ENCODE results near the gene EIF4B.

Gene EIF4B

DNA sequence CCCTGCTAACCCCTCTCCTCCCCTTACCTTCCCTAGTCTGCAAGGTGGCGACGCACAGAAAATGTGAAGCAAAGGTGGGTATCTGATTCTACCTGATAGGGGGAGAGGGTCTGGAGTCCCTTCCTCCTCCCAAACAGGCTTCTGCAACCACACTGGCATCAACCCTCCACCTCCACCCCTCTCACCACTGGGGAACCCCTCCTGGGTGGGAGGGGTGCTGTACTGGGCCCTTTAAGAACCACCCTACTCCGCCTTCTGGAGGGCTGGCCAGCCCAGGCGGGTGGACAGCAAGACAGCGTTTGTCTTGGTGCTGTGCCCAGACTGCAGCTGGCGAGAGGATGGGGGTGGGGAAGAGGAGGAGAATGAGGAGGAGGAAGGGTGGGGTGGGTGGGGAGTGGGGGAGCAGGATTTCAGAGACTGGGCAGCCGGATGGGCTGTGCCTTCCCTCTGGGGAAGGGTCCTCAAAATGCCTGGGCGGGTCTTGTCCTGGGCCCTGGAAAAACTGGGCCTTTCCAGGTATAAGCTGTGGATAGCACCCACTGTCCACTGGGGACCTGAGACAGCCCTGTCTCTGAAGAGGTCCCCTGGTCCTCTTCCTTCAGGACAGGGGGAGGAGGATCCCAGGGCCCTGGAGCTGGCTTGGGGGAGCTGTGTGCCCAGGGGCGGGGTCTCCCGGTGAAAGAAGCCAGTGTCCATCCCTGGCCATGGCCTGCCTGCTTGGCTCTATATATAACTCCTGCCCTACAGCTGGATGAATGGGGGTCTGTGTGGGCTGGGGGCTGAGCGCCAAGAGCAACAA, 46.4 kb downstream of the EIF4B start:
- TF ChIP-seq CTCF (IDR thresholded peaks at IDR 0.05; ENCODE audit: low read depth, low read length): no peak
- no peak for DNase-seq (ENCODE audit: extremely low read depth, low read depth)

- DNase-seq (ENCODE audit: extremely low read depth, low read depth): no peak
- TF ChIP-seq CTCF (IDR thresholded peaks at IDR 0.05; ENCODE audit: low read depth, low read length): peak; percentile 64
Observed at GRCh38 chr12:53053218-53054111, 47.2 kb downstream of the EIF4B start.

DNA sequence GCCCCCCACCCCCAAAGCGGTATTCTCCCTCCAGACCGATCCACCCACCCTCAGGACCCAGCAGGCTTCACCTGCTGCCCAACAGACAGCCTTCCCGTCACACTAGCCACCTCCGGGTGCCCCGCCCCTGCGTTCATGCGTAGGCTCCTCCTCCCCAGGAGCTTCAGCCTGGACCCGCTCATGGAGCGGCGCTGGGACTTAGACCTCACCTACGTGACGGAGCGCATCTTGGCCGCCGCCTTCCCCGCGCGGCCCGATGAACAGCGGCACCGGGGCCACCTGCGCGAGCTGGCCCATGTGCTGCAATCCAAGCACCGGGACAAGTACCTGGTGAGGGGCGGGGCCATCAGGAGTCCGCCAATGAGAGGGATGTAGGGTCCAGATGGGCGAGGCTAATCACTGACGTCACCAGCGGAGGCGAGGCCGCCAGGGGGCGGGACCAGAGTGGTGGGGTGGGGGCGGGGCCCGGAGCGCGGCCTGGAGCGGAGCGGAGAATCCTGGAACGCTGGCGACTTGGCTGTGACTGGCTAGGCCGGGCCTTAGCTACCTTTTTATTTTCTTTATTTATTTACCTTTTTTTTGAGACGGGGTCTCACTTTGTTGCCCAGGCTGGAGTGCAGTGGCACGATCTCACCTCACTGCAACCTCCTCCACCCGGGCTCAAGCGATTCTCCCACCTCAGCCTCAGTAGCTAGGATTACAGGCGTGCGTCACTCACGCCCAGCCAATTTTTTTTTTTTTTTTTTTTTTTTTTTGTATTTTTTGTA, 48.0 kb downstream of the EIF4B start:
- no peak for DNase-seq (ENCODE audit: extremely low read depth, low read depth)
- no peak for TF ChIP-seq CTCF (IDR thresholded peaks at IDR 0.05; ENCODE audit: low read depth, low read length)

GRCh38 chr12:53055471-53056266, 49.4 kb downstream of the EIF4B start:
- no peak for DNase-seq (ENCODE audit: extremely low read depth, low read depth)
- TF ChIP-seq CTCF (IDR thresholded peaks at IDR 0.05; ENCODE audit: low read depth, low read length): no peak

GRCh38 chr12:53056296-53056695, 50.0 kb downstream of the EIF4B start:
- DNase-seq (ENCODE audit: extremely low read depth, low read depth): no peak
- TF ChIP-seq CTCF (IDR thresholded peaks at IDR 0.05; ENCODE audit: low read depth, low read length): no peak

GRCh38 chr12:53056901-53057300, 50.6 kb downstream of the EIF4B start:
- no peak for TF ChIP-seq CTCF (IDR thresholded peaks at IDR 0.05; ENCODE audit: low read depth, low read length)
- no peak for DNase-seq (ENCODE audit: extremely low read depth, low read depth)
